Measurements from ENCODE around the gene DLG1.

DLG1 gene

GRCh38 chr3:197002701-197003454 lies 295.5 kb downstream of the DLG1 start:
- TF ChIP-seq USF1 (IDR thresholded peaks at IDR 0.05) (no peak), CREB1 (IDR thresholded peaks at IDR 0.05; ENCODE audit: low read depth) (no peak), YY1 (IDR thresholded peaks at IDR 0.05; ENCODE audit: low read depth) (no peak), NFIC (IDR thresholded peaks at IDR 0.05) (no peak), TCF12 (IDR thresholded peaks at IDR 0.05; ENCODE audit: low read depth) (no peak), FOXM1 (IDR thresholded peaks at IDR 0.05; ENCODE audit: borderline replicate concordance, low read depth) (no peak), RAD21 (IDR thresholded peaks at IDR 0.05; ENCODE audit: low read depth) (peak; percentile 68; the same call in 1 of the 2 replicates), EGR1 (IDR thresholded peaks at IDR 0.05) (peak; percentile 98), EP300 (IDR thresholded peaks at IDR 0.05; ENCODE audit: borderline replicate concordance) (no peak), MAX (IDR thresholded peaks at IDR 0.05) (peak; percentile 23; the same call in 1 of the 2 replicates), CEBPB (IDR thresholded peaks at IDR 0.05) (no peak), TEAD4 (IDR thresholded peaks at IDR 0.05) (no peak), REST (IDR thresholded peaks at IDR 0.05; ENCODE audit: low read depth) (no peak), ZBTB7A (IDR thresholded peaks at IDR 0.05; ENCODE audit: low read depth) (peak; percentile 62; the same call in 1 of the 2 replicates), TAF1 (IDR thresholded peaks at IDR 0.05; ENCODE audit: low read depth) (no peak; the same call in none of the 2 replicates)

- TF ChIP-seq EP300 (IDR thresholded peaks at IDR 0.05; ENCODE audit: borderline replicate concordance) (no peak), ZBTB7A (IDR thresholded peaks at IDR 0.05; ENCODE audit: low read depth) (peak; percentile 89; the same call in 1 of the 2 replicates), CEBPB (IDR thresholded peaks at IDR 0.05) (no peak), MAX (IDR thresholded peaks at IDR 0.05) (peak; percentile 42)
Observed at GRCh38 chr3:197001972-197002700, 296.3 kb downstream of the DLG1 start.

- peak; percentile 36; the same call in 1 of the 2 replicates for TF ChIP-seq USF1 (IDR thresholded peaks at IDR 0.05)
- TF ChIP-seq ZBTB7A (IDR thresholded peaks at IDR 0.05; ENCODE audit: low read depth) = peak; percentile 29; the same call in 1 of the 2 replicates
- no peak for TF ChIP-seq TEAD4 (IDR thresholded peaks at IDR 0.05)
- no peak for TF ChIP-seq EP300 (IDR thresholded peaks at IDR 0.05; ENCODE audit: borderline replicate concordance)
- TF ChIP-seq EGR1 (IDR thresholded peaks at IDR 0.05) = peak; percentile 77
- no peak for TF ChIP-seq TAF1 (IDR thresholded peaks at IDR 0.05; ENCODE audit: low read depth)
Observed at GRCh38 chr3:197001106-197001971, 297.1 kb downstream of the DLG1 start.

- TF ChIP-seq ZBTB7A (IDR thresholded peaks at IDR 0.05; ENCODE audit: low read depth) (no peak), USF1 (IDR thresholded peaks at IDR 0.05) (no peak)
Observed at GRCh38 chr3:197000211-197000610, 298.2 kb downstream of the DLG1 start.

GRCh38 chr3:196998966-196999760 lies 299.2 kb downstream of the DLG1 start:
- TF ChIP-seq YY1 (IDR thresholded peaks at IDR 0.05; ENCODE audit: low read depth) (no peak), TCF12 (IDR thresholded peaks at IDR 0.05; ENCODE audit: low read depth) (no peak), CREB1 (IDR thresholded peaks at IDR 0.05; ENCODE audit: low read depth) (no peak), RAD21 (IDR thresholded peaks at IDR 0.05; ENCODE audit: low read depth) (no peak), MAX (IDR thresholded peaks at IDR 0.05) (no peak), NFIC (IDR thresholded peaks at IDR 0.05) (no peak), TAF1 (IDR thresholded peaks at IDR 0.05; ENCODE audit: low read depth) (no peak), FOXM1 (IDR thresholded peaks at IDR 0.05; ENCODE audit: borderline replicate concordance, low read depth) (no peak), EP300 (IDR thresholded peaks at IDR 0.05; ENCODE audit: borderline replicate concordance) (no peak), REST (IDR thresholded peaks at IDR 0.05; ENCODE audit: low read depth) (no peak)
